Endothelial cell of umbilical vein (primary cell): ENCODE results near the gene DOC2B. TPM values are rescaled to one million over a fixed set of nuclear protein-coding genes. Genes with fewer than 3 reads are reported as not detected.
"Not testable (repeated sequence)": the region's sequence is repeated elsewhere in the genome, so short reads cannot be mapped to it uniquely, and the experiment has no call there.

Source experiments
- BruUV-seq: library from RNA; stranded (reverse); fragments of 400-500 nt; replicated peaks from 2 replicates; lab custom pipeline; 2021; lab: Mats Ljungman, UMichigan
- CTCF ChIA-PET: fragments of 300-600, 350-600 bp; sonication (Branson Sonifier 250); formaldehyde crosslinking; loops from one replicate; lab custom pipeline; 2021; ENCODE audit warnings: antibody characterized with exemption, inconsistent platforms; lab: Charles Lee
- POLR2A ChIA-PET: fragments of 300-600, 350-600 bp; sonication (Branson Sonifier 250); formaldehyde crosslinking; loops from one replicate; lab custom pipeline; 2021; ENCODE audit warnings: antibody characterized with exemption, inconsistent platforms; lab: Charles Lee
- DNase-seq: peaks from one replicate; pipeline ENCODE4 v3.0.0-alpha.2; 2011; ENCODE audit warnings: low read depth, low spot score
- FAIRE-seq: peaks from 2 replicates; lab custom pipeline; 2011; peaks lifted over from hg19 to GRCh38; lab: Jason Lieb, UNC
- H2AFZ ChIP-seq: 2 replicates; pipeline ENCODE4 v1.6.0; 2012; ENCODE audit warnings: low read depth, low read length, control low read depth, inconsistent platforms
- H3K27ac ChIP-seq: 2 replicates; pipeline ENCODE4 v1.5.1; 2011; ENCODE audit warnings: low read depth, mild to moderate bottlenecking, control low read depth, low read length, moderate library complexity; ENCODE audit not compliant: insufficient read depth
- H3K27me3 ChIP-seq, 2 experiments: 2 replicates each; pipeline versions ENCODE4 v1.6.0 to v1.6.1; 2011; ENCODE audit warnings: low read length in 2 of 2, mixed read lengths in 1 of 2; ENCODE audit not compliant: control insufficient read depth in 2 of 2, insufficient read depth in 2 of 2
- H3K36me3 ChIP-seq, 2 experiments: 2 replicates in 1 of 2; 3 replicates in 1 of 2; pipeline ENCODE4 v1.5.1; 2011; ENCODE audit warnings: low read length in 2 of 2, mild to moderate bottlenecking in 1 of 2, moderate library complexity in 1 of 2; ENCODE audit not compliant: control insufficient read depth in 2 of 2, insufficient read depth in 2 of 2; ENCODE audit errors: extremely low read depth in 1 of 2
- H3K4me1 ChIP-seq: 3 replicates; pipeline ENCODE4 v1.5.1; 2011; ENCODE audit warnings: mild to moderate bottlenecking, low read length; ENCODE audit not compliant: control insufficient read depth, insufficient read depth; ENCODE audit errors: extremely low read depth
- H3K4me2 ChIP-seq: 2 replicates; pipeline ENCODE4 v1.6.1; 2011; ENCODE audit warnings: low read length, control low read depth, mixed read lengths; ENCODE audit not compliant: insufficient read depth
- H3K4me3 ChIP-seq, 3 experiments: fragments of 200-600 bp in 1 of 3; sonication (generic), shearing (Covaris generic) in 1 of 3; replicated peaks in 1 of 3; 2 replicates each; pipeline ENCODE4 v1.5.1; 2011 to 2016; ENCODE audit warnings: control low read depth in 3 of 3, low read length in 3 of 3, mild to moderate bottlenecking in 2 of 3, inconsistent platforms in 1 of 3, low read depth in 1 of 3, moderate library complexity in 1 of 3; ENCODE audit not compliant: insufficient read depth in 1 of 3
- H3K79me2 ChIP-seq: 2 replicates; pipeline ENCODE4 v1.6.0; 2012; ENCODE audit warnings: low read length, inconsistent platforms; ENCODE audit not compliant: control insufficient read depth, insufficient read depth
- H3K9ac ChIP-seq: replicated peaks from 2 replicates; pipeline ENCODE3; 2011; ENCODE audit warnings: low read length, control low read depth; ENCODE audit not compliant: insufficient read depth; ENCODE audit errors: extremely low read depth
- H3K9me1 ChIP-seq: replicated peaks from 3 replicates; pipeline ENCODE4 v1.6.0; 2011; ENCODE audit warnings: mild to moderate bottlenecking, low read length; ENCODE audit not compliant: control insufficient read depth, insufficient read depth; ENCODE audit errors: extremely low read depth
- H3K9me3 ChIP-seq: replicated peaks from 2 replicates; pipeline ENCODE4 v1.5.1; 2012; ENCODE audit warnings: low read length, inconsistent platforms; ENCODE audit not compliant: control insufficient read depth, insufficient read depth
- H4K20me1 ChIP-seq: replicated peaks from 2 replicates; pipeline ENCODE3; 2011; ENCODE audit warnings: mild to moderate bottlenecking, low read length; ENCODE audit not compliant: control insufficient read depth, insufficient read depth; ENCODE audit errors: extremely low read depth
- CTCF ChIP-seq, 2 donors: IDR thresholded peaks; 1 replicate in 1 of 2; 2 replicates in 1 of 2; pipeline ENCODE4 v1.5.1; 2011; ENCODE audit warnings: low read length in 2 of 2, mild to moderate bottlenecking in 2 of 2, moderate library complexity in 2 of 2, control low read depth in 1 of 2, inconsistent platforms in 1 of 2, low read depth in 1 of 2; ENCODE audit not compliant: insufficient read depth in 1 of 2; ENCODE audit errors: extremely low read depth in 1 of 2
- FOS ChIP-seq: IDR thresholded peaks from 2 replicates; pipeline ENCODE4 v1.6.1; 2011; ENCODE audit warnings: mild to moderate bottlenecking, low read length, moderate library complexity, borderline replicate concordance; ENCODE audit not compliant: insufficient read depth
- GATA2 ChIP-seq: IDR thresholded peaks from 2 replicates; pipeline ENCODE4 v1.7.0; 2011; ENCODE audit warnings: low read depth, mild to moderate bottlenecking, moderate library complexity, mixed read lengths, low read length; ENCODE audit not compliant: insufficient read length, insufficient read depth
- JUN ChIP-seq: IDR thresholded peaks from 2 replicates; pipeline ENCODE4 v1.6.1; 2011; ENCODE audit warnings: borderline replicate concordance, low read depth; ENCODE audit not compliant: insufficient read length, insufficient read depth
- MAX ChIP-seq: IDR thresholded peaks from 2 replicates; pipeline ENCODE4 v1.6.1; 2011; ENCODE audit not compliant: insufficient read depth, insufficient read length
- POLR2A ChIP-seq: IDR thresholded peaks from 2 replicates; pipeline ENCODE4 v1.6.1; 2012; ENCODE audit warnings: low read depth, mild to moderate bottlenecking, control low read depth, low read length
- dilution Hi-C: fragments of 300-500 bp; cut with MboI; formaldehyde crosslinking; loops from one replicate; pipeline ENCODE4 v1.15.0; 2019; ENCODE audit warnings: low sequenced_read_pairs; ENCODE audit not compliant: extremely low pct_ligation_motif_present
- intact Hi-C: fragments of 100-400 bp; cut with micrococcal nuclease; formaldehyde crosslinking; loops from one replicate; pipeline ENCODE4 v1.10.0; 2022
- polyA plus RNA-seq, 4 experiments: library from polyadenylated mRNA; depleted of rRNA in 3 of 4; stranded (reverse) in 3 of 4; unstranded in 1 of 4; fragments of >200 nt; gene quantifications; 2 replicates each; pipeline versions ENCODE4 v1.2.1 to v1.2.3, GENCODE V29; 2011 to 2012; ENCODE audit warnings: missing spikeins in 1 of 4
- total RNA-seq: library from RNA; stranded (reverse); gene quantifications from 2 replicates; pipeline ENCODE4 v1.2.3, GENCODE V29; 2021

DOC2B gene
- total and polyA plus RNA-seq, 2 donors (not counting 3 experiments of a cell fraction or from before 2014, with no cell fraction given): 0.10 to 0.22 TPM

- DNase-seq (no peak), FAIRE-seq (no peak)
- H3K9ac ChIP-seq: no peak overlapping the region
- CTCF ChIA-PET: interaction anchor here (1.2 kb wide), 1 partner anchor 137 kb away, joined by 3 read pairs; no protein-coding TSS in a partner anchor
- BruUV-seq: no TSS peak
- H3K79me2 ChIP-seq: no peaks in the 10 kb centered on the region
- H3K36me3 ChIP-seq: no peaks in the 10 kb centered on the region
- H3K27me3 ChIP-seq: no peaks in the 10 kb centered on the region
- POLR2A ChIA-PET: no interaction called here
- H4K20me1 ChIP-seq: no peaks in the 10 kb centered on the region
- no peak overlapping the region for H3K27ac ChIP-seq
- H3K9me1 ChIP-seq: no peaks in the 10 kb centered on the region
- H3K4me3 ChIP-seq: no peak overlapping the region
- intact Hi-C loops: no loop called here
- no peaks in the 10 kb centered on the region for H3K9me3 ChIP-seq
- TF ChIP-seq GATA2 (no peak), JUN (no peak), FOS (no peak), POLR2A (no peak), MAX (no peak), CTCF (IDR thresholded peaks at IDR 0.05; ENCODE audit: extremely low read depth in 1 of 2, insufficient read depth in 1 of 2, low read depth in 1 of 2, low read length in 2 of 2) (no peak)
- dilution Hi-C loops: no loop called here
- H3K4me1 ChIP-seq: peaks cover 19% of the 10 kb centered on the region
- H3K4me2 ChIP-seq: no peak overlapping the region
- H2AFZ ChIP-seq: no peak overlapping the region
Observed at GRCh38 chr17:202501-202951, 21.1 kb upstream of the DOC2B start.

- BruUV-seq, H3K27me3 ChIP-seq, H2AFZ ChIP-seq, H3K79me2 ChIP-seq, H3K4me2 ChIP-seq, H3K9me3 ChIP-seq, dilution Hi-C loops, POLR2A ChIA-PET, H3K36me3 ChIP-seq, H4K20me1 ChIP-seq, DNase-seq, intact Hi-C loops, H3K27ac ChIP-seq, H3K4me3 ChIP-seq, FAIRE-seq, H3K9ac ChIP-seq, H3K9me1 ChIP-seq: not testable (repeated sequence)
- CTCF ChIA-PET: interaction anchor here (1.2 kb wide), 1 partner anchor 138 kb away, joined by 3 read pairs; no protein-coding TSS in a partner anchor
- peaks cover 19% of the 10 kb centered on the region for H3K4me1 ChIP-seq
Observed at GRCh38 chr17:201736-202135, 20.3 kb upstream of the DOC2B start.

DNA sequence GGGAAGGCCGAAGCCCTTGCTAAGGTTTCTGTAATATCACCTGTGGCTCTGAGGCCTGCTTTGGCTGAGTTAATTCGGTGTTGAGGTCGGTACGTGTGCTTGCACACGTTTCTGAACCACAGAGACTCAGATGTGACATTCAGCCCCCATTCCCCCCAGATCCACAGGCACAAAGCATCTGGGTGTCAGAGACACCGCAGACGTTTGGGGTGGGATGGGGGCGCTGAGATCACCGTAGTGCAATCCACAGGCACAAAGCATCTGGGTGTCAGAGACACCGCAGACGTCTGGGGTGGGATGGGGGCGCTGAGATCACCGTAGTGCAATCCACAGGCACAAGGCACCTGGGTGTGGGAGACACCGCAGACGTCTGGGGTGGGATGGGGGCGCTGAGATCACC is 19.8 kb upstream of the DOC2B start:
- H3K9me3 ChIP-seq, H3K4me3 ChIP-seq, H3K27me3 ChIP-seq, H3K9ac ChIP-seq, H3K79me2 ChIP-seq, dilution Hi-C loops, H3K4me2 ChIP-seq, BruUV-seq, CTCF ChIA-PET, H3K36me3 ChIP-seq, H3K27ac ChIP-seq, intact Hi-C loops, H4K20me1 ChIP-seq, H3K9me1 ChIP-seq, DNase-seq, H2AFZ ChIP-seq, FAIRE-seq, POLR2A ChIA-PET: not testable (repeated sequence)
- H3K4me1 ChIP-seq: peaks cover 19% of the 10 kb centered on the region
